NOMO-1 (cell line): Measurements from ENCODE around the gene CLCN1.

Experiments
- DNase-seq, 2 experiments: peaks; one replicate each; lab custom pipeline; 2025; ENCODE audit not compliant: unreplicated experiment in 2 of 2; lab: John Stamatoyannopoulos, UW

CLCN1 gene

DNA sequence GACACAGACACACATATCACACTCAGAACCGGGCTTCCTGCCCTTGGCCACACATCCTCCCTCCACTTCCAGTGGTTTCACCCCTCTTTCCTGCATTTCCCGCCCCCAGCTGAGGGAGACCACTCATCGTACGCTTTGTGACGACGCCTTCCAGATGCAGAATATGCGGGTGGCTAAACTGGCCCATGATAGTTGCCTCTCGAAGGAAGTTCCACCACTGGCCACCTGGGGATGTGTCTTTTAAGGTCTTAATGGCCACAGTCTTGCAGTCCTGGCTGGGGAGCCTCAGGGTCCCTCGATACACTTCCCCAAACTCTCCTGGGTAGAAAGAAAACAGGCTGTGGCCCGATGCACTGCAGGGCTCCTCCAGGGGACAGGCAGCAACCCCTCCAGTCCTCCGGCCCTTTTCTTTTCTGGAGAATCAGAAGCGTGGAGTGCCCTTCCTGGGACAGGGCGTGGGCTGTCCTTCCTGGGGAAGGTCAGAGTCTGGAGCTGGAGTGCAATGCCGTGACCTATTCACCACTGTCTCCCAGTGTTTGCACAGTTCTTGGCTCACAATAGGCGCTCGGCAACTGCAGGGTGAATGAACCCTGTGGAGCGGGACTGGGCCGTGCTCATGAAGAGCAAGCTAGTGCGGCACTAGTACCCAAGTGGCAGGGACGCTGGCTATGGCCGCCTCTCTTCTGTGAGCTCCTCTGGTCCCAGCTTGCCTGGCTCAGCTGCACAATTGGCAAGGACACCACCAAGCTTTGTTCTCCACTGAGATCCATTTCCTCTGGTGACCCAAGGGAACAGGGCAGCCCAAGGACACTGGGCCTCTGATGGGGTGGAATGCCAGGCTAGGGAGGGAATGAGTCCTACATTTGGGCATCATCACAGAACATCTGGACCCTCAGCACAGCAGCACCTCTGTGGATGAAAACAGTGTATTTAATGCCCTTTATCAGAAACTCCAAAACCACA, 79.6 kb downstream of the CLCN1 start:
- no peak for DNase-seq

DNA sequence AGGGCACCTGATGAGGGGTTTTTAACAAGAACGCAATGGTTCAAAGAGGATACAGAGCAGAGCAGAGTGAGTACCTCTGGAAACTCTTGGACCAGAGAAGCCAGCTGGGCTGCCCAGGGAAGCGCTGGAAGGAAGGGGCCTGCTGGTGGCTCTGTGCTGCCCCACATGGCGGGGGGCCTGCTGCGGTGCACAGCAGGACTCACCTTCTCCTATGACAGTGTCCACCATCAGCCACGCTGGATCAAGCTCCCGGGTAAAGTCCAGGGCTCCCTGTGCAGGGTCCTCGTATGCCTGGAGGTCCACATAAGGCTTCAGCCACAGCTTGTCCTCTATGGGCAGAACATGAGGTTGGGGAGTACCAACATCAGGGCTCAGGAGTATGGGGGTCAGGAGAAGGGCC, 80.3 kb downstream of the CLCN1 start:
- no peak for DNase-seq

DNA sequence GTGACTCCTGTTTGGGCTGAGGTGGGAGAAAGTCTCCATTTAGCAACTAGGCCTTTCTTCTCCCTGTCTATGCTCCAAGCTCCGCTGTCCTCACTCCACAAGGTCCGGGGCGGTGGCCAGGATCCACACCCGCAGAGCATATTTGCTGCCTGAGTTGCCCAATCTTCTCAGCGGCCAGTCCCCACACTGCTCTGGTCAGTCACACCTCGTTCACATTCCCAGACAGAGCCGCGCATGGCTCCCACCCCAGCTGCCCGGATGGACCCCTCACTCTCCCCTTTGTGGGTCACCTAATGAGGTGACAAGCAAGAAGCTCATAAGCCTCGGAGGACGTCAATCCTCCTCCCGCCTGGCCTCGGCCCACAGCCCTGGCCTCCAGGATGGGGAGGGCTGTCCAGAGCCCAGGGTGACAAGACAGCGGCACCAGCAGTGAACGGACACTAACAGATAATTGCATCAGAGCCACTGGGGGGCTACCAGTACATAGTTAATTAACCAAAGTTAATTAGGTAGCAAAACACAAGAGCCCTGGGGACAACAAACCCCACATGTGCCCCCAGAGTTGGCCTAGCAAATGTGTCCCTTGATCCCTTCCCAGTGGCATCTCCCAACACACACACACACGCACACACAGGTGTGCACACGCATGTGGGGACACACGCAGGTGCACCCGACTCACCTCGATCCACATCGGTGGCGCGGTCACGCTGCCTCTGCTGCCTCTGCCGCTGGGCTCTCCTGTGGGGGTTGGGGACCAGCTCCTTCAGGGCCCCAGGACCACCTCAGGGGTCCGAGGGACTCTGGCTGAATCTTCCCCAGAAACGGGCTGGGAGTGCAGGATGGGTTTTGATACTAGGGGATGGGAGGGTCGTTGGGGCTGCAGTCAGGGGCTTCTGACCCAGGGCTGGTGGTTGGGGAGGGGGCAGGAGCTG, 81.0 kb downstream of the CLCN1 start:
- DNase-seq: no peak

DNA sequence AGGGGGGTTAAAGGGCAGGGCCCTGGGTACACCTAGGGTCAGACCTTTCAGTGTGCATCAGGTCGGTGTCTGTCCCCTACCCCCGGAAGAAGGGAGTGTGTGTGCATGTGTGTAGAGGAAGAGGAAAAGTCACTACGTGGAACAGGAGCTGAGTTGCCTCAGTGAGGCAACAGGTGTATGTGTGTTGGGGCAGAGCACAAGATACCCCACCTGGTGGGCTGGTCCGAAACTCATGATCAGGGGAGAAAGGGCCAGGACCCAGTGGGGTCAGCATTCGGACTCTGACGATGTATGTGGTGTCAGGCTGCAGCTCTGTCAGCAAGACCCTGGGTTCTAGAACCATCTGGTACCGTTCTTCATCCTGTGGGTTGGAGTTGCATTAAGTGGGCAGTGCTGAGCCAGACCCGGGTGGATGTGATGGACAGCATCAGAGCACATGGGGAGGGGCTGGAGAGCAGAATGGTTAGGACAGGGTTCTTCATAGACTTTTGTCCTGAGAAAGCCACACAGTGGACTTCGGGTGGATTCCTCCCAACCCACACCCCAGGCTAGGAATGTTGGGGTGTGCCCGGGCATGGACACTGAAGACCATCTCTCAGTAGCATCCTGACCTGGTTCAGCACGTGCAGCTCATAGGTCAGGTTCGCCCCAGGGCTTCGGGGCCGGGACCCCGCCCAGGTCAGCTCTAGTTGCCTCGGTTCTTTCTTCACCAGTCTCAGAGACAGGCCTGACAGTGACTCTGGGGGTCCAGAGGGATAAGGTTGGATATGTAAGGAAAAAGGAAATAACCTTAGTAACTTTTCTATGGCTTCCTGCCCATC, 82.0 kb downstream of the CLCN1 start:
- DNase-seq: no peak

DNA sequence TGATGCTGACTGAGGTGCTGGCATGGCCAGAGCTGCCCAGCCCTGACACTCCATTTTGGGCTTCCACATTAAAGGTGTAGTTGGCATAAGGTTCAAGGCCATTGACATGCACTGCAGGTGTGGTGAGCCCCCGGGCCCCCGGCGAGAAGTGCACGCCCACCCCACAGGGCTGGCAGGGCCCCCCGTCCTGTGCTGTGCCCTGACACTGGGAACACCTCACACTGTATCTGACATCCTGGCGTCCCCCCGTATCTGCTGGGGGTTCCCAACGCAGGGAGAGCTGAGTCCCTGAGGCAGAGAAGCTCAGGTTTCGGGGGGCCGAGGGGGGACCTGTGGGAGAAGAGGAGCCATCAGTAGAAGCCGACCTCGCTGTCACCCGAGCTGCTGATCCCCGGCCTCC, 82.7 kb downstream of the CLCN1 start:
- DNase-seq: no peak

DNA sequence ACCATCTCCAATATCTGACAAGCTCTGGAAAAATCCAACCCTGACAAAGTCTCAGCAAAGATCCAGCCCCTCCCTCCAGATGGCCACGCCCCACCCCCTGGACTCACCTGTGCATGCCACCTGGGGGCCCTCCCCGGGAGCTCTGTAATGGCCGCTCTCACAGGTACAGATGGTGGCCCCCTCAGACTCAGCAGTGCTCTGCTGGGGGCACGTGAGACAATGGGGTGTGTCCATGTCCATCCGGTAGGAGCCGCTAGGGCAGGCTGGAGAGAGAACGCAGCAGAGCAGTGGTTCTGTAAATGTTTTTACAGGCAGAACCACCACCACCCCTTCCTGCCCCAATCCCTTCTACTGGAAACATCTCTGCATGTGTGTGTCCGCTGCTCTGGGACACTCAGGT, 83.2 kb downstream of the CLCN1 start:
- no peak for DNase-seq

DNA sequence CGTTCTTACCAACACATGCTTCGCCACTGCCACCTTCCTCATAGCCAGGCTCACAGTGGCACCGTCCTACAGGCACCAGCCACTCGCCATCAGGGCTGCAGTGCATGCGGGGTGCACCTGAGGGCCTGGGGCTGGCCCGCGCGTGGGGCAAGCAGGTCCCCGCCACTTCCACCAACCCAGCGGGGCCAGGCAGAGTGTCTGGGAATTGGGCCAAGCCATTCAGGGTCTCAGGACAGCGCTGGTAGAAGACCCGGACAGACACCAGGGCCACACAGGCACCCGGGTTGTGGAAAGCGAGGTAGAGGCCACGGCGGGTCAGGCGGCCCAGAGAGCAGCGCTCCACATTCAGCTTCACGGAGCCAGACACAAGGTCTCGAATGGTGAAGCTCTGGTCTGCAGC, 83.7 kb downstream of the CLCN1 start:
- no peak for DNase-seq

DNA sequence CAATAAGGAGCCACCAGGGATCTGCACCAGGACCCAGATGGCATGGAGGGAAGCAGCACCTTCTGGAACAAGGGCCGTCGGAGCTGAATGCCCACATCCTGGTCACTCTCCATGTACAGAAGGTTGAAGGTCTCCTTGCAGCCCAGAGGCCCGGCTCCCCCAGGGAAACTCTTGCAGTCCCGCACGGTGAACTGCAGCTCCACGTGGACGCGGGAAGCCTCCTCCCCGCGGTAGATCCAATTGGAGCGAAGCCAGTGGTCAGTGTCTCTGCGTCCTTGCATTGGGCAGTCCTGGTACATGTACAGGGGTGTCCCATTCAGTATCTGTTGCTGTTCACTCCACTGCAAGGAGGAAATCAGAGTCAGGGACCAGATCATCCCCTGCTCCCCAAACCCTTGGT, 85.4 kb downstream of the CLCN1 start:
- DNase-seq: no peak
